HG03103 (cell line): ENCODE data around the gene KXD1.
"Not testable (repeated sequence)": the region's sequence is repeated elsewhere in the genome, so short reads cannot be mapped to it uniquely, and the experiment has no call there.

Source experiments
- ATAC-seq: cut with Tn5 transposase; IDR thresholded peaks from one replicate; pipeline ENCODE4 v1.9.1; 2021; ENCODE audit warnings: low read depth; ENCODE audit not compliant: unreplicated experiment

Gene KXD1

GRCh38 chr19:18557411-18558201, at the start of gene KXD1:
TSS of gene KXD1 (plus strand) at chr19:18557870. CDS start at chr19:18562057, 4,187 bp downstream.
- no peak for ATAC-seq

GRCh38 chr19:18508585-18508984, 49.1 kb upstream of the KXD1 start:
- no peak for ATAC-seq

- ATAC-seq, result no peak
These were observed 47.5 kb upstream of the KXD1 start for GRCh38 chr19:18510216-18510615.

GRCh38 chr19:18513868-18514267, 43.8 kb upstream of the KXD1 start:
- no peak for ATAC-seq

- ATAC-seq, result no peak
These were observed 42.6 kb upstream of the KXD1 start for GRCh38 chr19:18514800-18515682.

GRCh38 chr19:18515959-18516358, 41.7 kb upstream of the KXD1 start:
- no peak for ATAC-seq

- ATAC-seq, result no peak
These were observed 40.1 kb upstream of the KXD1 start for GRCh38 chr19:18517606-18518005.

- no peak for ATAC-seq
These were observed 39.0 kb upstream of the KXD1 start for GRCh38 chr19:18518639-18519038.

- ATAC-seq, result no peak
These were observed 37.5 kb upstream of the KXD1 start for GRCh38 chr19:18519962-18520847.

- no peak for ATAC-seq
These were observed 36.6 kb upstream of the KXD1 start for GRCh38 chr19:18520848-18521691.

- ATAC-seq, result peak; percentile 6
These were observed 36.0 kb upstream of the KXD1 start, which contains the start of gene ELL for GRCh38 chr19:18521692-18522123. TSS of gene ELL (minus strand) at chr19:18522070. CDS start at chr19:18522055, 15 bp downstream.

GRCh38 chr19:18522124-18522861, 35.4 kb upstream of the KXD1 start:
- ATAC-seq, result peak; percentile 78

- ATAC-seq, result not testable (repeated sequence)
These were observed 34.7 kb upstream of the KXD1 start for GRCh38 chr19:18522862-18523440.

GRCh38 chr19:18523841-18524240, 33.8 kb upstream of the KXD1 start:
- no peak for ATAC-seq

- no peak for ATAC-seq
These were observed 31.4 kb upstream of the KXD1 start for GRCh38 chr19:18526316-18526715.

- ATAC-seq, result no peak
These were observed 27.9 kb upstream of the KXD1 start for GRCh38 chr19:18529782-18530181.

GRCh38 chr19:18531485-18531884, 26.2 kb upstream of the KXD1 start:
- no peak for ATAC-seq

- no peak for ATAC-seq
These were observed 25.3 kb upstream of the KXD1 start for GRCh38 chr19:18532168-18532890.
